GM23338 (cell line): ENCODE data around the gene SPAAR. TPM values are rescaled to one million over a fixed set of nuclear protein-coding genes. Genes with fewer than 3 reads are reported as not detected.

Experiments used
- ATAC-seq: fragments of 200-7000 bp; cut with Tn5 transposase; 3 replicates; pipeline ENCODE4 v1.9.1; 2020
- DNase-seq: peaks from one replicate; pipeline ENCODE4 v3.0.0-alpha.2; 2015; ENCODE audit warnings: low spot score
- H2AFZ ChIP-seq: fragments of 200-600 bp; sonication (generic); 2 replicates; pipeline ENCODE4 v1.8.0; 2016; ENCODE audit warnings: antibody characterized with exemption, mild to moderate bottlenecking, moderate library complexity
- H3F3A ChIP-seq: fragments of 200-600 bp; sonication (generic); replicated peaks from 2 replicates; pipeline ENCODE4 v1.8.0; 2017; ENCODE audit warnings: antibody characterized with exemption, mixed run types, low read depth
- H3K27ac ChIP-seq: fragments of 200-600 bp; sonication (generic); 2 replicates; pipeline ENCODE4 v1.6.1; 2016; ENCODE audit warnings: low read depth
- H3K27me3 ChIP-seq: fragments of 200-600 bp; sonication (generic); 2 replicates; pipeline ENCODE4 v1.8.0; 2016; ENCODE audit warnings: mild to moderate bottlenecking, mixed run types, moderate library complexity; ENCODE audit not compliant: insufficient read depth
- H3K36me3 ChIP-seq: fragments of 200-600 bp; sonication (generic); 2 replicates; pipeline ENCODE4 v1.8.0; 2016; ENCODE audit warnings: mild to moderate bottlenecking; ENCODE audit not compliant: insufficient read depth
- H3K4me1 ChIP-seq: fragments of 200-600 bp; sonication (generic); 2 replicates; pipeline ENCODE4 v1.8.0; 2016; ENCODE audit warnings: mild to moderate bottlenecking, moderate library complexity; ENCODE audit not compliant: insufficient read depth
- H3K4me2 ChIP-seq: fragments of 200-600 bp; sonication (generic); 2 replicates; pipeline ENCODE4 v1.7.1; 2017; ENCODE audit warnings: mixed run types
- H3K4me3 ChIP-seq: fragments of 200-600 bp; sonication (generic); 2 replicates; pipeline ENCODE4 v1.6.1; 2016; ENCODE audit warnings: mixed run types
- H3K79me2 ChIP-seq: fragments of 200-600 bp; sonication (generic); replicated peaks from 2 replicates; pipeline ENCODE4 v1.8.0; 2017; ENCODE audit warnings: mild to moderate bottlenecking; ENCODE audit not compliant: insufficient read depth
- H3K9me2 ChIP-seq: fragments of 200-600 bp; sonication (generic); 2 replicates; pipeline ENCODE4 v1.8.0; 2017; ENCODE audit not compliant: insufficient read depth
- H4K20me1 ChIP-seq: fragments of 200-600 bp; sonication (generic); replicated peaks from 2 replicates; pipeline ENCODE4 v1.8.0; 2017; ENCODE audit warnings: mild to moderate bottlenecking; ENCODE audit not compliant: insufficient read depth
- H3K27ac Mint-ChIP-seq: 2 replicates; pipeline ENCODE4 v1.8.0; 2020; ENCODE audit warnings: inconsistent platforms, mild to moderate bottlenecking, moderate library complexity, mixed read lengths
- H3K27me3 Mint-ChIP-seq: 3 replicates; pipeline ENCODE4 v1.8.0; 2022; ENCODE audit warnings: low read depth, mild to moderate bottlenecking, moderate library complexity, mixed read lengths, inconsistent platforms; ENCODE audit not compliant: insufficient read depth, poor library complexity
- H3K36me3 Mint-ChIP-seq: 3 replicates; pipeline ENCODE4 v1.8.0; 2021; ENCODE audit warnings: low read depth, mild to moderate bottlenecking, inconsistent platforms, moderate library complexity, mixed read lengths
- H3K4me1 Mint-ChIP-seq: 3 replicates; pipeline ENCODE4 v1.8.0; 2020; ENCODE audit warnings: mild to moderate bottlenecking, inconsistent platforms, mixed read lengths
- H3K4me3 Mint-ChIP-seq: 3 replicates; pipeline ENCODE4 v1.8.0; 2021; ENCODE audit warnings: moderate library complexity, mild to moderate bottlenecking, inconsistent platforms, mixed read lengths
- H3K9me3 Mint-ChIP-seq: 3 replicates; pipeline ENCODE4 v1.8.0; 2020; ENCODE audit warnings: moderate library complexity, mild to moderate bottlenecking, inconsistent platforms, mixed read lengths
- CREB1 ChIP-seq: fragments of 250-450 bp; sonication (Bioruptor Pico); IDR thresholded peaks from 2 replicates; pipeline ENCODE4 v1.5.0; 2020; ENCODE audit warnings: low read depth, mild to moderate bottlenecking, moderate library complexity
- EZH2phosphoT487 ChIP-seq: fragments of 200-600 bp; sonication (generic); IDR thresholded peaks from one replicate; pipeline ENCODE4 v1.8.1; 2018; ENCODE audit warnings: antibody characterized with exemption; ENCODE audit not compliant: unreplicated experiment
- JUNB ChIP-seq: IDR thresholded peaks from one replicate; pipeline ENCODE4 v1.6.1; 2016; ENCODE audit warnings: antibody characterized with exemption; ENCODE audit not compliant: unreplicated experiment
- NANOG ChIP-seq: IDR thresholded peaks from 2 replicates; pipeline ENCODE4 v1.6.1; 2016; ENCODE audit warnings: antibody characterized with exemption, borderline replicate concordance
- POLR2AphosphoS5 ChIP-seq: IDR thresholded peaks from 2 replicates; pipeline ENCODE4 v1.6.1; 2016; ENCODE audit warnings: antibody characterized with exemption, low read depth
- ZNF114 ChIP-seq: fragments of 250-450 bp; sonication (Bioruptor Pico); IDR thresholded peaks from 2 replicates; pipeline ENCODE4 v1.5.0; 2020; ENCODE audit warnings: mild to moderate bottlenecking, moderate library complexity
- ZNF331 ChIP-seq: fragments of 250-450 bp; sonication (Bioruptor Pico); IDR thresholded peaks from 2 replicates; pipeline ENCODE4 v1.5.0; 2020; ENCODE audit warnings: low read depth, mild to moderate bottlenecking, moderate library complexity
- polyA plus RNA-seq: library from polyadenylated mRNA; unstranded; fragments of >200 nt; fragmentation: Nextera tagmentation; extraction: Ambion mirVana; gene quantifications from 2 replicates; pipeline ENCODE4 v1.2.1, GENCODE V29; 2016
- total RNA-seq: library from RNA; depleted of rRNA; stranded (reverse); fragments of >200 nt; shearing (Covaris generic); gene quantifications from 2 replicates; pipeline ENCODE4 v1.2.3, GENCODE V29; 2014
- TF ChIP-seq, protein P1 (sequence below), 2 experiments: fragments of 200-600 bp in 1 of 2; sonication (generic) in 1 of 2; conservative IDR thresholded peaks; 2 replicates each; pipeline versions ENCODE4 v1.5.1 to v1.6.1; 2016 to 2017; ENCODE audit warnings: antibody characterized with exemption in 2 of 2, low read depth in 2 of 2, mild to moderate bottlenecking in 2 of 2, moderate library complexity in 1 of 2
- TF ChIP-seq, protein P2 (sequence below): IDR thresholded peaks from 2 replicates; pipeline ENCODE4 v1.6.1; 2016; ENCODE audit warnings: antibody characterized with exemption
- TF ChIP-seq, protein P3 (sequence below): IDR thresholded peaks from one replicate; pipeline ENCODE4 v1.6.1; 2018; ENCODE audit warnings: antibody characterized with exemption; ENCODE audit not compliant: unreplicated experiment

SPAAR gene
- total and polyA plus RNA-seq, 2 experiments from 2014 or later = not detected

DNA sequence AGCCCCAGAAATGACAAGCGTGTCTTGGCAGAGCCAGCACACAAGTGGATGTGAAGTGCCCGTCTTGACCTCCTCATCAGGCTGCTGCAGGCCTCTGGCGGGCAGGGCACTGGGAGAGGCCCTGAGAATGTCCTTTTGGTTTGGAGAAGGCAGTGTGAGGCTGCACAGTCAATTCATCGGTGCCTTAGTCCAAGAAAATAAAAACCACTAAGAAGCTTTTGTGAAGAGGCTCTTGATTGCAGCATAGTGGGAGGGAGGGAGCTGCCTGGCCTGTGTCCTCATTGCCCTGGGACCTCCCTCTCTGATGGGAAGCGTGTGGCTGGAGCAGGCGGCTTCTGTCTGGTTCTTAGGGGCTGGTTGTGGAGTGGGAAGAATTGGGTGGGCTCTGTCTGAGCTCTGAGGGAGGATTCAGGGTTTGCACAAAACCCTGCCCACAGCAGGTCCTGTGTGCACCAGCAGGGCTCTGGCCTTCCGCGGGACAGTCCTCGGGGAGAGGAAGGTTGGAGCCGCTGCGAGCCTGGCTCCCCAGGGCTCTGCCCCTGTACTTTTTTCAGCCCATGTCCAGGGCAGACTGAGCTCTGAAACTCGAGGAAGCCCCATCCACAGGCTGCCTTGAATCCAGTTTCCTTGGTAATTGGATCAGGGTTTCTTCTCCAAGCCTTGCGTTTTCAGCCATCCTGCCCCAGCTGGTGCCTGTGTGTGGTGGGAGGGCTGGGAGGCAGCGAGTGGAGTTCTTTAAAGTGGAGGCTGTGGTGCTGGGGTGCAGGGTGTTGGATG lies 2.2 kb upstream of the SPAAR start (continued):
- TF ChIP-seq CREB1 (CRISPR knock-in tag) = no peak

DNA sequence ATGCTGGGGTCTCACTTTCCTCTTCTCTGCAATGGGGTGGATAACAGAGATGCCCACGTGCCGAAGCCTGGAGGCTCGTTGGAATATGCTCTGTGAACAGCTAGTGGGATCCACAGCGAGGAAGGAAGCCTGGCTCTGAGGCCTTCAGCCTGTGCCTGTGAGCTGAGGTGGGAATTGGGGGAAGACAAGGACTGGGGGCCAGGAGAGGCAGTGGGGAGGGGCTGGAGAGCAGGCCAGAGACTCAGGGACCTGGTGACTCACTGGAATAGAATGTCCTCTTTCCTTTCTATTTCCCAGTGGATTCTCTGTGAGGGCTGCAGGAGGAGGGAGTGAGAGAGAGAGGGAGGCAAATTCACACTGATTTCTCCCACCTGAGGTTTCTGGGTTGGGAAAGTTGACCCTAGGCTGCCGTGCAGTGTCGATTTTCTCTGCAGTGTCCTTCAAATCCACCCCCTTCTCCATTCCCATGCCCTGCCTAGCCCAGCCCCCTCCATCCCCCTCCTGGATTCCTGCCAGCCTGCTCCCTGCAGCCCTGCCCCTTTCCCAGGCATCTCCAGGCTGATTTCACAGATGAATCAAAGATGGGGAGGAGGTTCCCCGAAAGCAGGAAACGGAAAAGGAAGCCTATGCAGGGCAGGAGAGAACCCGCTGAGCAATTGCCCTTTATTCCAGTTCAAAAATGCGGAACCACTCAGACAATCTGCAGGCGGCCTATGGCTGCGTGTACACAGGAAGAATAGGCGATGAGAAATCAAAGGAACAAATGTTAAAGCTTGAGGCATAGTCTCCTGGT lies 1.4 kb upstream of the SPAAR start:
- peak; percentile 43 for ATAC-seq
- no peak for TF ChIP-seq JUNB
- TF ChIP-seq ZNF331 (CRISPR knock-in tag) = no peak
- TF ChIP-seq NANOG = no peak
- TF ChIP-seq EZH2phosphoT487 = no peak
- no peak for TF ChIP-seq ZNF114 (CRISPR knock-in tag)
- TF ChIP-seq, protein P1, sequence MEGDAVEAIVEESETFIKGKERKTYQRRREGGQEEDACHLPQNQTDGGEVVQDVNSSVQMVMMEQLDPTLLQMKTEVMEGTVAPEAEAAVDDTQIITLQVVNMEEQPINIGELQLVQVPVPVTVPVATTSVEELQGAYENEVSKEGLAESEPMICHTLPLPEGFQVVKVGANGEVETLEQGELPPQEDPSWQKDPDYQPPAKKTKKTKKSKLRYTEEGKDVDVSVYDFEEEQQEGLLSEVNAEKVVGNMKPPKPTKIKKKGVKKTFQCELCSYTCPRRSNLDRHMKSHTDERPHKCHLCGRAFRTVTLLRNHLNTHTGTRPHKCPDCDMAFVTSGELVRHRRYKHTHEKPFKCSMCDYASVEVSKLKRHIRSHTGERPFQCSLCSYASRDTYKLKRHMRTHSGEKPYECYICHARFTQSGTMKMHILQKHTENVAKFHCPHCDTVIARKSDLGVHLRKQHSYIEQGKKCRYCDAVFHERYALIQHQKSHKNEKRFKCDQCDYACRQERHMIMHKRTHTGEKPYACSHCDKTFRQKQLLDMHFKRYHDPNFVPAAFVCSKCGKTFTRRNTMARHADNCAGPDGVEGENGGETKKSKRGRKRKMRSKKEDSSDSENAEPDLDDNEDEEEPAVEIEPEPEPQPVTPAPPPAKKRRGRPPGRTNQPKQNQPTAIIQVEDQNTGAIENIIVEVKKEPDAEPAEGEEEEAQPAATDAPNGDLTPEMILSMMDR (conservative IDR thresholded peaks at IDR 0.05; ENCODE audit: low read depth in 2 of 2) = no peak
- no peak for TF ChIP-seq CREB1 (CRISPR knock-in tag)
- no peak for TF ChIP-seq POLR2AphosphoS5
- TF ChIP-seq, protein P2, sequence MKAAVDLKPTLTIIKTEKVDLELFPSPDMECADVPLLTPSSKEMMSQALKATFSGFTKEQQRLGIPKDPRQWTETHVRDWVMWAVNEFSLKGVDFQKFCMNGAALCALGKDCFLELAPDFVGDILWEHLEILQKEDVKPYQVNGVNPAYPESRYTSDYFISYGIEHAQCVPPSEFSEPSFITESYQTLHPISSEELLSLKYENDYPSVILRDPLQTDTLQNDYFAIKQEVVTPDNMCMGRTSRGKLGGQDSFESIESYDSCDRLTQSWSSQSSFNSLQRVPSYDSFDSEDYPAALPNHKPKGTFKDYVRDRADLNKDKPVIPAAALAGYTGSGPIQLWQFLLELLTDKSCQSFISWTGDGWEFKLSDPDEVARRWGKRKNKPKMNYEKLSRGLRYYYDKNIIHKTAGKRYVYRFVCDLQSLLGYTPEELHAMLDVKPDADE = no peak
- TF ChIP-seq, protein P3, sequence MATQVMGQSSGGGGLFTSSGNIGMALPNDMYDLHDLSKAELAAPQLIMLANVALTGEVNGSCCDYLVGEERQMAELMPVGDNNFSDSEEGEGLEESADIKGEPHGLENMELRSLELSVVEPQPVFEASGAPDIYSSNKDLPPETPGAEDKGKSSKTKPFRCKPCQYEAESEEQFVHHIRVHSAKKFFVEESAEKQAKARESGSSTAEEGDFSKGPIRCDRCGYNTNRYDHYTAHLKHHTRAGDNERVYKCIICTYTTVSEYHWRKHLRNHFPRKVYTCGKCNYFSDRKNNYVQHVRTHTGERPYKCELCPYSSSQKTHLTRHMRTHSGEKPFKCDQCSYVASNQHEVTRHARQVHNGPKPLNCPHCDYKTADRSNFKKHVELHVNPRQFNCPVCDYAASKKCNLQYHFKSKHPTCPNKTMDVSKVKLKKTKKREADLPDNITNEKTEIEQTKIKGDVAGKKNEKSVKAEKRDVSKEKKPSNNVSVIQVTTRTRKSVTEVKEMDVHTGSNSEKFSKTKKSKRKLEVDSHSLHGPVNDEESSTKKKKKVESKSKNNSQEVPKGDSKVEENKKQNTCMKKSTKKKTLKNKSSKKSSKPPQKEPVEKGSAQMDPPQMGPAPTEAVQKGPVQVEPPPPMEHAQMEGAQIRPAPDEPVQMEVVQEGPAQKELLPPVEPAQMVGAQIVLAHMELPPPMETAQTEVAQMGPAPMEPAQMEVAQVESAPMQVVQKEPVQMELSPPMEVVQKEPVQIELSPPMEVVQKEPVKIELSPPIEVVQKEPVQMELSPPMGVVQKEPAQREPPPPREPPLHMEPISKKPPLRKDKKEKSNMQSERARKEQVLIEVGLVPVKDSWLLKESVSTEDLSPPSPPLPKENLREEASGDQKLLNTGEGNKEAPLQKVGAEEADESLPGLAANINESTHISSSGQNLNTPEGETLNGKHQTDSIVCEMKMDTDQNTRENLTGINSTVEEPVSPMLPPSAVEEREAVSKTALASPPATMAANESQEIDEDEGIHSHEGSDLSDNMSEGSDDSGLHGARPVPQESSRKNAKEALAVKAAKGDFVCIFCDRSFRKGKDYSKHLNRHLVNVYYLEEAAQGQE = no peak
- Mint-ChIP-seq H3K27me3 (peaks cover 12% of the 10 kb centered on the region), H3K36me3 (no peaks in the 10 kb centered on the region), H3K4me1 (peaks cover 53% of the 10 kb centered on the region), H3K4me3 (peak overlapping the region; percentile 43; the same call in 1 of the 3 replicates), H3K9me3 (no peaks in the 10 kb centered on the region), H3K27ac (peak overlapping the region; percentile 82)
- H3K4me3 ChIP-seq = 0 out of 2 replicates have a peak overlapping the region, but pooled peaks have one; percentile 20
- no peaks in the 10 kb centered on the region for H3K9me2 ChIP-seq
- no peaks in the 10 kb centered on the region for H3K27me3 ChIP-seq
- H2AFZ ChIP-seq = peak overlapping the region; percentile 99
- peak; percentile 67 for DNase-seq
- peaks cover 20% of the 10 kb centered on the region for H3K4me1 ChIP-seq
- no peaks in the 10 kb centered on the region for H3K36me3 ChIP-seq
- no peaks in the 10 kb centered on the region for H3K79me2 ChIP-seq
- H3K4me2 ChIP-seq = peak overlapping the region; percentile 69
- H4K20me1 ChIP-seq = no peaks in the 10 kb centered on the region
- H3F3A ChIP-seq = no peaks in the 10 kb centered on the region
- H3K27ac ChIP-seq = peak overlapping the region; percentile 80; the same call in 1 of the 2 replicates
